Tibial artery (tissue), 4 donors: ENCODE data around the gene TMUB1.
"Not testable (repeated sequence)": the region's sequence is repeated elsewhere in the genome, so short reads cannot be mapped to it uniquely, and the experiment has no call there.

Experiments used
- DNase-seq, 2 donors: peaks; one replicate each; pipeline ENCODE4 v3.0.0-alpha.2; 2019
- H3K27ac ChIP-seq, 2 donors: fragments of 200-600 bp; sonication (generic) in 1 of 2; 1 replicate in 1 of 2; 2 replicates in 1 of 2; pipeline ENCODE4 v1.5.1; 2018 to 2019; ENCODE audit warnings: mild to moderate bottlenecking in 1 of 2
- H3K27me3 ChIP-seq, 2 donors: fragments of 200-600 bp; sonication (generic) in 1 of 2; one replicate each; pipeline versions ENCODE4 v1.5.1 to v1.6.0; 2016 to 2019
- H3K36me3 ChIP-seq, 3 donors: fragments of 200-600 bp; sonication (generic) in 2 of 3; one replicate each; pipeline ENCODE4 v1.5.1; 2016 to 2019; ENCODE audit warnings: mild to moderate bottlenecking in 2 of 3
- H3K4me1 ChIP-seq, 4 donors: fragments of 200-600 bp; sonication (generic) in 2 of 4; 1 replicate in 3 of 4; 2 replicates in 1 of 4; pipeline ENCODE4 v1.5.1; 2016 to 2019
- H3K4me3 ChIP-seq, 2 donors: fragments of 200-600 bp; sonication (generic) in 1 of 2; 1 replicate in 1 of 2; 2 replicates in 1 of 2; pipeline ENCODE4 v1.5.1; 2018 to 2019; ENCODE audit warnings: mild to moderate bottlenecking in 2 of 2
- H3K9me3 ChIP-seq, 3 donors: fragments of 200-600 bp; sonication (generic) in 1 of 3; one replicate each; pipeline ENCODE4 v1.5.1; 2016 to 2019
- intact Hi-C: fragments of 100-400 bp; cut with DNase I; formaldehyde crosslinking; loops from one replicate; pipeline ENCODE4 v1.15.0; 2023; ENCODE audit warnings: low total_unique reads
- TF ChIP-seq, protein P1 (sequence below), 2 experiments: fragments of 200-600 bp in 1 of 2; fragments of 450-650 bp in 1 of 2; IDR thresholded peaks; one replicate each; pipeline ENCODE4 v1.5.1; 2017 to 2019; ENCODE audit warnings: antibody characterized with exemption in 2 of 2, mild to moderate bottlenecking in 1 of 2, moderate library complexity in 1 of 2

The TMUB1 gene

DNA sequence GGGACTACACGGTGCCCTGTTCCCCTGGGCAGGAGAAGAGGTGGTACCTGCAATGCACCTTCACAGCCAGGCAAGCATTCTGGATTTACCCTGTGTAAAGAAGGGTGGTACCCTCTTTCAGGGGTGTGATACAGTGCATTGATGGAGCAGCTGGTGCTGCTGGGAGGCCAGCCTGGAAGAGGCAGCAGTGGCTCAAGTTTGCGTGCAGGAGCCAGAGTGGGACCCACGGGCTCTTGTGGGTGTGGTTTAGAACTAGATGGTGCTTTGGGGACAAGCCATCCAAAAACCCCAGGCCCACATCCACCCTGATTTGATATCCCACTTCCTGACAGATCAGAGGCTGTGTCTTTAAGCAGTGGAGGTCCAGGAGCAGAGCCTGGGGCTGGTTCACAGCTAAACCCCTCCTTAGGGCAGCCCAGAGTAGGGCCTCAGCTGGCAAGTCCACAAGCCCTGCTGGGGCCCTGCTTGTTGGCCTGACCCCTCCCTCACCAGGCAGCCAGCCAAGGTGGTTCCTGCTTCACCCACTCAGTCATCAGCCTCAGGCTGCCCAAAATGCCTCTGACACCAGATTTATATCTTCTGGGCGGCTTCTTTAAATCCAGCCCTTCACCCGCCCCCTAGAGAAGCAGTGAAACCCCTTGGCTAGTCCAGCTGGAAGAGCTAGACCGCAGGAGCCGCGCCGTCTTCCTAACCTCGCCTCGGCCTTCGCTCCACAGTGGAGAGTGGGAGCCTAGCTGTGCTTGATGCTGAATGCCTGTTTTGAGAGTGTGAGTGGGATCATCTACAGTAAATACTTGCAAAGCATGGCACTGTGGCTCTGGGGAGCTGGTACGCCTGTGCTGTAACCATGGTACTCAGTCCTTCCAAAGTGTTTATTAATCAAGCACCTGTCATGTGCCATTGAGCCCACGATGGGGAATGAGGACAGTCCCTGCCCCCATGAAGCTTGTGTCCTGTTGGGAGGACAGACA lies 36.4 kb downstream of the TMUB1 start:
- peaks cover 0 to 42% (median 10%) of the 10 kb centered on the region in 3 donors for H3K36me3 ChIP-seq
- TF ChIP-seq, protein P1, sequence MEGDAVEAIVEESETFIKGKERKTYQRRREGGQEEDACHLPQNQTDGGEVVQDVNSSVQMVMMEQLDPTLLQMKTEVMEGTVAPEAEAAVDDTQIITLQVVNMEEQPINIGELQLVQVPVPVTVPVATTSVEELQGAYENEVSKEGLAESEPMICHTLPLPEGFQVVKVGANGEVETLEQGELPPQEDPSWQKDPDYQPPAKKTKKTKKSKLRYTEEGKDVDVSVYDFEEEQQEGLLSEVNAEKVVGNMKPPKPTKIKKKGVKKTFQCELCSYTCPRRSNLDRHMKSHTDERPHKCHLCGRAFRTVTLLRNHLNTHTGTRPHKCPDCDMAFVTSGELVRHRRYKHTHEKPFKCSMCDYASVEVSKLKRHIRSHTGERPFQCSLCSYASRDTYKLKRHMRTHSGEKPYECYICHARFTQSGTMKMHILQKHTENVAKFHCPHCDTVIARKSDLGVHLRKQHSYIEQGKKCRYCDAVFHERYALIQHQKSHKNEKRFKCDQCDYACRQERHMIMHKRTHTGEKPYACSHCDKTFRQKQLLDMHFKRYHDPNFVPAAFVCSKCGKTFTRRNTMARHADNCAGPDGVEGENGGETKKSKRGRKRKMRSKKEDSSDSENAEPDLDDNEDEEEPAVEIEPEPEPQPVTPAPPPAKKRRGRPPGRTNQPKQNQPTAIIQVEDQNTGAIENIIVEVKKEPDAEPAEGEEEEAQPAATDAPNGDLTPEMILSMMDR (IDR thresholded peaks at IDR 0.05) = no peak
- H3K4me3 ChIP-seq = no peak overlapping the region
- no peak overlapping the region for H3K27ac ChIP-seq
- H3K27me3 ChIP-seq = peaks cover 0 to 20% of the 10 kb centered on the region in 2 donors
- intact Hi-C loops = no loop called here
- no peak for DNase-seq
- H3K9me3 ChIP-seq = no peaks in the 10 kb centered on the region
- H3K4me1 ChIP-seq = peaks cover 0 to 16% (median 8%) of the 10 kb centered on the region in 4 donors

DNA sequence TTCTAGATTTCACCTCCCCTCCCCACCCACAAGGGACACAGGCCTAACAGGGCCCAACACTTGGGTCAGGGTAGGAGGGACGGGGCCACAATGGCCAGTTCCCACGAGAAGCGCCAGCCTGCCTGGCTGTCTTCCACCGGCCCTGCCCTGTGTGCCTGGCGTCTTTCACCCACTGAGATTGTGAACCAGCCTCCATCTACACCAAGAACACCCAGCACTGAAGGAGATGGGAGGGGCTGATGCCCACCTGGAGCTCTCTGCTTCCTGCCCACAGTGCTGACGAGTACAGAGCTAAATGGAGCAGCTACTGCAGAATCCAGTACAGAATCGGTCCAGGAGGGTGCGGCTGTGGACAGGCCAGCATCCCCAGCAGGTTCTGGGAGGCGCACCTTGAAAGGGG lies 37.3 kb downstream of the TMUB1 start:
- TF ChIP-seq, protein P1 (IDR thresholded peaks at IDR 0.05) = no peak
- DNase-seq = no peak
- H3K4me3 ChIP-seq = no peak overlapping the region
- H3K4me1 ChIP-seq = peaks cover 0 to 12% (median 5%) of the 10 kb centered on the region in 4 donors
- H3K27ac ChIP-seq = no peak overlapping the region
- no peaks in the 10 kb centered on the region for H3K9me3 ChIP-seq
- peaks cover 0 to 51% (median 10%) of the 10 kb centered on the region in 3 donors for H3K36me3 ChIP-seq
- H3K27me3 ChIP-seq = peaks cover 0 to 20% of the 10 kb centered on the region in 2 donors
- intact Hi-C loops = no loop called here

DNA sequence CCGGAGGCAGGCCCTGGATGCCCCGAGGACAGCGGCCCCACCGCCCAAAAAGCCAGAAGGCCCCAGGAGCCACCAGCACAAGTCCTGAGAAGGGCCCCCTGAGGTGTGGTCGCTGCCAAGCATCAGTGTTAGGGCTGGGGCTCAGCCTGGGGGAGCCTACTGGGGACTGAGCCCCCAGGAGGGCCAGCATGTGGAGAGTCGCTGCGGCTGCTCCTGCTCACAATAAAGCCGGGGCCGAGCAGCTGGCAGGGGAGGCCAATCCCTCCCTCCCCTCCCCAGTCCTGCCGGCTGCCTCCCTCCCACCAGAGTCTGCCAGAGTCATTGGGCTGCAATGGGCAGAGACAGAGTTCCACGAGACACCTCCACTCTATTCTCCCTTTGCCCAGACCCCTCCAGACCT lies 38.0 kb downstream of the TMUB1 start:
- Histone ChIP-seq H3K27ac (no peak overlapping the region), H3K4me1 (peaks cover 0 to 6% (median 3%) of the 10 kb centered on the region in 4 donors), H3K36me3 (peaks cover 0 to 53% (median 10%) of the 10 kb centered on the region in 3 donors), H3K4me3 (no peak overlapping the region), H3K27me3 (peaks cover 0 to 13% of the 10 kb centered on the region in 2 donors), H3K9me3 (no peaks in the 10 kb centered on the region)
- no peak for DNase-seq
- intact Hi-C loops = no loop called here
- TF ChIP-seq, protein P1 (IDR thresholded peaks at IDR 0.05) = no peak

DNA sequence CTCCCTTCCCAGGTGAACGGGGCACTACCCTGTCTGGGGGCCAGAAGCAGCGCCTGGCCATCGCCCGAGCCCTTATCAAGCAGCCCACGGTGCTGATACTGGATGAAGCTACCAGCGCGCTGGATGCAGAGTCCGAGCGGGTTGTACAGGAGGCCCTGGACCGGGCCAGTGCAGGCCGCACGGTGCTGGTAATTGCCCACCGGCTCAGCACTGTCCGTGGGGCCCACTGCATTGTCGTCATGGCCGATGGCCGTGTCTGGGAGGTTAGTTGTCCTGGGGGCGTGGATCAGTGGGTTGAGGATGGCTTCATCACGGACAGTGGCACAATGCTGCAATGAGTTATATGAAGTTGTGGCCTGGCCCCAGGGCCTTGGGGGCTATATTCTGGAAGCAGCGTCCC lies 39.3 kb downstream of the TMUB1 start:
- TF ChIP-seq, protein P1 (IDR thresholded peaks at IDR 0.05) = no peak
- peaks cover 0 to 53% (median 10%) of the 10 kb centered on the region in 3 donors for H3K36me3 ChIP-seq
- intact Hi-C loops = no loop called here
- H3K9me3 ChIP-seq = no peaks in the 10 kb centered on the region
- no peak overlapping the region for H3K4me3 ChIP-seq
- H3K27ac ChIP-seq = no peak overlapping the region
- no peak for DNase-seq
- H3K27me3 ChIP-seq = peaks cover 0 to 1% of the 10 kb centered on the region in 2 donors
- H3K4me1 ChIP-seq = peaks cover 0 to 13% (median 8%) of the 10 kb centered on the region in 4 donors

DNA sequence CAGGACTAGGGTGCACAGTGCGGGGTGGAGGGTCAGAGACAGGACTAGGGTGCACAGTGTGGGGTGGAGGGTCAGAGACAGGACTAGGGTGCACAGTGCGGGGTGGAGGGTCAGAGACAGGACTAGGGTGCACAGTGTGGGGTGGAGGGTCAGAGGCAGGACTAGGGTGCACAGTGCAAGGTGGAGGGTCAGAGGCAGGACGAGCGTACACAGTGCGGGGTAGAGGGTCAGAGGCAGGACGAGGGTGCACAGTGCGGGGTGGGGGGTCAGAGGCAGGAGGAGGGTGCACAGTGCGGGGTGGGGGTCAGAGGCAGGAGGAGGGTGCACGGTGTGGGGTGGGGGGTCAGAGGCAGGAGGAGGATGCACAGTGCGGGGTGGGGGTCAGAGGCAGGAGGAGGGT lies 39.8 kb downstream of the TMUB1 start:
- intact Hi-C loops, H3K27me3 ChIP-seq, H3K27ac ChIP-seq, H3K4me3 ChIP-seq, H3K9me3 ChIP-seq, DNase-seq: not testable (repeated sequence)
- Histone ChIP-seq H3K4me1 (peaks cover 0 to 18% (median 13%) of the 10 kb centered on the region in 4 donors), H3K36me3 (peaks cover 0 to 53% (median 10%) of the 10 kb centered on the region in 3 donors)
